Left forelimb (tissue), 1 donor: ENCODE measurements around the gene AP3D1.

Experiments
- DNase-seq: peaks from one replicate; pipeline ENCODE4 v3.0.0-alpha.2; 2018; ENCODE audit warnings: low spot score

Gene AP3D1

GRCh38 chr19:2084993-2085720, 66.2 kb downstream of the AP3D1 start:
- DNase-seq = no peak

GRCh38 chr19:2083174-2083854, 68.1 kb downstream of the AP3D1 start:
- DNase-seq = no peak

- no peak for DNase-seq
Measured at GRCh38 chr19:2081873-2082810, 69.2 kb downstream of the AP3D1 start.

- no peak for DNase-seq
Measured at GRCh38 chr19:2080336-2080988, 70.9 kb downstream of the AP3D1 start.

- no peak for DNase-seq
Measured at GRCh38 chr19:2079865-2080301, 71.5 kb downstream of the AP3D1 start.

- no peak for DNase-seq
Measured at GRCh38 chr19:2079076-2079864, 72.1 kb downstream of the AP3D1 start.

- DNase-seq = no peak
Measured at GRCh38 chr19:2077833-2078619, 73.3 kb downstream of the AP3D1 start.

GRCh38 chr19:2077398-2077797, 74.0 kb downstream of the AP3D1 start:
- no peak for DNase-seq

- no peak for DNase-seq
Measured at GRCh38 chr19:2076526-2076944, 74.8 kb downstream of the AP3D1 start.

- no peak for DNase-seq
Measured at GRCh38 chr19:2072757-2073551, 78.4 kb downstream of the AP3D1 start.

GRCh38 chr19:2070986-2071673, 80.2 kb downstream of the AP3D1 start:
- no peak for DNase-seq

- no peak for DNase-seq
Measured at GRCh38 chr19:2070436-2070827, 80.9 kb downstream of the AP3D1 start.

- DNase-seq = no peak
Measured at GRCh38 chr19:2064788-2065524, 86.4 kb downstream of the AP3D1 start.

GRCh38 chr19:2064395-2064787, 87.0 kb downstream of the AP3D1 start:
- DNase-seq = no peak

- DNase-seq = no peak
Measured at GRCh38 chr19:2063824-2064223, 87.5 kb downstream of the AP3D1 start.

GRCh38 chr19:2062770-2063169, 88.6 kb downstream of the AP3D1 start:
- DNase-seq = no peak

GRCh38 chr19:2062389-2062729, 89.0 kb downstream of the AP3D1 start:
- DNase-seq = no peak
